WTC11 (cell line): Measurements from ENCODE around the gene RAPGEF5.

Experiments
- CREM ChIP-seq: sonication (generic); formaldehyde crosslinking; IDR thresholded peaks from 2 replicates; pipeline ENCODE4 v1.8.1; 2022; ENCODE audit warnings: mild to moderate bottlenecking, missing genetic modification reagents, moderate library complexity
- CTCF ChIP-seq: fragments of 200-600 bp; IDR thresholded peaks from 2 replicates; pipeline ENCODE4 v1.8.0; 2022; ENCODE audit warnings: antibody characterized with exemption
- SP1 ChIP-seq: sonication (generic); formaldehyde crosslinking; conservative IDR thresholded peaks from 2 replicates; pipeline ENCODE4 v1.8.1; 2022; ENCODE audit warnings: missing genetic modification reagents

GRCh38 chr7:22216309-22216708, 140.6 kb downstream of the RAPGEF5 start:
- no peak for TF ChIP-seq CTCF
- TF ChIP-seq CREM (CRISPR knock-in tag) = no peak
- TF ChIP-seq SP1 = no peak
